Stimulated activated CD4-positive, alpha-beta T cell treated with anti-CD3 and anti-CD28 coated beads, Interleukin-1b, Interleukin-23, amount 100 ng/mL, for 48 hours (primary cell): ENCODE data around the gene SLC34A3.
A peak's percentile ranks its signal among the peaks of the same experiment; 100 is the strongest.
"Not testable (repeated sequence)": the region's sequence is repeated elsewhere in the genome, so short reads cannot be mapped to it uniquely, and the experiment has no call there.

Experiments
- DNase-seq: peaks from one replicate; pipeline ENCODE4 v3.0.0-alpha.2; 2020

Gene SLC34A3

DNA sequence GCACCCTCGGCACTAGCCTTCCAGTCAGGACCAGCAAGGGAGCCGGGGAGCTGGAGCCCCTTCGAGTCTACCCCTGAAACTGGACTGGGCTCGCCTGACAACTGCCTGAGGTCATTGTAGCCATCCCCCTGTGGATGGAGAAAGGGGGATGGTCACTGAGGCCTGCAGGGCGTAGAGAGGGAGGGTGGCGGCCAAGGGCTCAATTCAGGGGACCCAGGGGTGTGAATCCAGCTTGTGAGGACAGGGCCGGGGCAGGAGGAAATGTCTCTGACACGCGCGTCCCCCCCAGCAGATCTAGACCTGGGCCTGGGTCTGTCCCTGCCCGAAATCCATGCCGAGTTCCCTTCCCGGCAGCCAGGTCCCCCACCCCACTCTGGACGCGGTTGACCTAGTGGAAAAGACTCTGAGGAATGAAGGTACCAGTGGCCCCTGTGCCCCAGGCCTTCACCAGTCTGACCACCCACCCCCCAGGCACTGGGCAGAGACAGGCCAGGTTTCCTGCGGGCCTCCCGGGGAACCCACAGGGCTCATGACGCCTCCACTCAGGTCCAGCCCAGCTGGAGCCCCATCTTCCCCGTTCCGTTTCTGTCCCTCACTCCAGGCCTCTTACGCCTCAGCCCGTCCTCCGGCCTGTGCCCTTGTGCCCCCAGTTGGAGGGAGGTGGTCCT is 805 bp downstream of the SLC34A3 start:
- no peak for DNase-seq

DNA sequence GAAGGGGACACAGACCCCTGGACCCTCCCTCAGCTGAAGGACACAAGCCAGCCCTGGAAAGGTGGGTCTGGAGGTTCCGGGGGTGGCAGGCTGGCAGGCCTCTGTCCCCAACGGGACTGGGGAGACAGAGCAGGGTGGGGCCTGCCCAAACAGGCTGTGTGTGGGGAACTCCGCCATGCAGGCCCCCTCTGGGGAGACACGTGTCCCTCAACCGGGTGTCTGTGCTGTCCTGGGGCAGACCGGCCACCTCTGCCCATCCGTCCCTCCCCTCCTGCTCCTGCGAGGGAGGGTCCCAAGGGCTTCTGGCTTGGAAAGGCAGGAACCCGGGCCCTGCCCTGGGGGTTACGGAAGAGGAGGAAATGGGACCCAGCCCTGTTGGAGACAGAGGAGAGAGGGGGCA is 1.4 kb downstream of the SLC34A3 start:
- DNase-seq, result no peak

DNA sequence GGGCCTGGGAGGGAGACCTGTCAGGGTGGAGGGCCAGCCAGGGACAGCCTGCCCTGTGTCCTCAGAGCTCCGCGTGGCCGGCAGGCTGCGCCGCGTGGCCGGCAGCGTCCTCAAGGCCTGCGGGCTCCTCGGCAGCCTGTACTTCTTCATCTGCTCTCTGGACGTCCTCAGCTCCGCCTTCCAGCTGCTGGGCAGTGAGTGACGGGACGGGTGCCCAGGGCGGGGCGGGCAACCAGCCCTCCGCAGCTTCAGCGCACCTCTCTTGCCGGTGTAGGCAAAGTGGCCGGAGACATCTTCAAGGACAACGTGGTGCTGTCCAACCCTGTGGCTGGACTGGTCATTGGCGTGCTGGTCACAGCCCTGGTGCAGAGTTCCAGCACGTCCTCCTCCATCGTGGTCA is 1.8 kb downstream of the SLC34A3 start:
- no peak for DNase-seq

DNA sequence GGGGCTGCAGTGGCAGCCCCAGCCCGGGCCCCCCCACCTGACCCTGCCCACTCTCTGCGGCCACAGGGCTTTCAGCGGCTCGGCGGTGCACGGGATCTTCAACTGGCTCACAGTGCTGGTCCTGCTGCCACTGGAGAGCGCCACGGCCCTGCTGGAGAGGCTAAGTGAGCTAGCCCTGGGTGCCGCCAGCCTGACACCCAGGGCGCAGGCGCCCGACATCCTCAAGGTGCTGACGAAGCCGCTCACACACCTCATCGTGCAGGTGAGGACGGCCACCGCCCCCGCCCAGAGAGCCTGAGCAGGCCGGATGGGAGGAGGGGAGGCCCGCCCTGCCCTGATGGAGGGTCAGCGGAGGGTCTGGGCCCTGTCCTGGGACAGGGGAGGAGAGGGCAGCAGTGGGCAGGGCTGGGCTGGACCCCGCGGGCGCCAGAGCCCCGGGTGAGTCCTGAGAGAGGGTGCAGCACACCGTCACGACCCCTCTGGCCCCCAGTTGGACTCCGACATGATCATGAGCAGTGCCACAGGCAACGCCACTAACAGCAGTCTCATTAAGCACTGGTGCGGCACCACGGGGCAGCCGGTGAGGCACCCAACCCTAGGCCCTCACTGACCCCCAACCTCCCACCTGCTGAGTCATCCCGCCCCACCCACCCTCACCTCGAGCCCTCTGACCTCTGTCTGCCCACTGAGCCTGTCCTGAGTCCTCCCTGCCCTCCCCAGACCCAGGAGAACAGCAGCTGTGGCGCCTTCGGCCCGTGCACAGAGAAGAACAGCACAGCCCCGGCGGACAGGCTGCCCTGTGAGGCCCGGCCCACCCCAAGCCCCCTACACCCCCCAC is 2.7 kb downstream of the SLC34A3 start:
- no peak for DNase-seq

DNA sequence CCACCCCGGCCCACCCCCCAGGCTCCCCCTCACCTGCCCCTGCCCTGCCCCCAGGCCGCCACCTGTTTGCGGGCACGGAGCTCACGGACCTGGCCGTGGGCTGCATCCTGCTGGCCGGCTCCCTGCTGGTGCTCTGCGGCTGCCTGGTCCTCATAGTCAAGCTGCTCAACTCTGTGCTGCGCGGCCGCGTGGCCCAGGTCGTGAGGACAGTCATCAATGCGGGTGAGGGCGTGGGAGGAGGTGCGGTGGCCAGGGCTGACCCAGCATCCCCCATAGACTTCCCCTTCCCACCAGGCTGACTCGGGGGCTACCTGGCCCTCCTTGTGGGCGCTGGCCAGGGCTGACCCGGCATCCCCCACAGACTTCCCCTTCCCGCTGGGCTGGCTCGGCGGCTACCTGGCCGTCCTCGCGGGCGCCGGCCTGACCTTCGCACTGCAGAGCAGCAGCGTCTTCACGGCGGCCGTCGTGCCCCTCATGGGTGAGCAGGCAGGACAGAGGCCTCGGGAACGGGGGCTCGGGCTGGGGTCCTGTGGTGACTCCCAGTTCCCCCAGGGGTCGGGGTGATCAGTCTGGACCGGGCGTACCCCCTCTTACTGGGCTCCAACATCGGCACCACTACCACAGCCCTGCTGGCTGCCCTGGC is 3.5 kb downstream of the SLC34A3 start:
- no peak for DNase-seq

DNA sequence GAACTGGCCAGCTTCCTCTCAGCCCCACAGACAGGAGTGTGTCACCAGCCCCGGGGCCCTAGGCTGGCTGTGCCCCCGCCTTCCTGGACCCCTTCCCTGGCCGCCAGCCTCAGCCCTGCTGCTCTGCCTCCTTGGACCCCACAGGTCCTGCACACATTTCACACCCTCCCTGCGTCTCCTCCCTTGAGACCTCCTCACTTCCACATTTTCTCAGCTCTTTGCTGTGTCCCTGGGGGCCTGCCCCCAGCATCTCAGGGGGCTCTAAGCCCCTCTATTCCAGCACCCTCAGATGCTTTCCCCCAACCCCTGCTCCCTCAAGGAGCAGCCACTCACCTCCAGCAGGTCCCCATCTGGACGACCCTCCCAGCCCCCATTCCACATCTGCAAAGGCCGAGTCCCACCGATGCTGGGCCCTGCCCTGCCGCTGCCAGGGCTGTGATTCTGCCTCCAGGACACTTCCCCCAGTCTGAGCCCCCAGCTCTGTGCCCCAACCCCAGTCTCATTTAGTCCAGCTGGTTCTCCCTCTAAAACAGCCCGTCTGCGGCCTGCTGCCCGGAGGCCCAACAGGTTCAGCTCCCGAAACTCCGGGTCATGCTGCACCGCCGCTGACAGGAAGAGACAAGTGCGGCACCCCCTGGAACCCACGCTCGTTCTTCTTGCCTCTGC is 4.2 kb downstream of the SLC34A3 start:
- DNase-seq, result no peak

DNA sequence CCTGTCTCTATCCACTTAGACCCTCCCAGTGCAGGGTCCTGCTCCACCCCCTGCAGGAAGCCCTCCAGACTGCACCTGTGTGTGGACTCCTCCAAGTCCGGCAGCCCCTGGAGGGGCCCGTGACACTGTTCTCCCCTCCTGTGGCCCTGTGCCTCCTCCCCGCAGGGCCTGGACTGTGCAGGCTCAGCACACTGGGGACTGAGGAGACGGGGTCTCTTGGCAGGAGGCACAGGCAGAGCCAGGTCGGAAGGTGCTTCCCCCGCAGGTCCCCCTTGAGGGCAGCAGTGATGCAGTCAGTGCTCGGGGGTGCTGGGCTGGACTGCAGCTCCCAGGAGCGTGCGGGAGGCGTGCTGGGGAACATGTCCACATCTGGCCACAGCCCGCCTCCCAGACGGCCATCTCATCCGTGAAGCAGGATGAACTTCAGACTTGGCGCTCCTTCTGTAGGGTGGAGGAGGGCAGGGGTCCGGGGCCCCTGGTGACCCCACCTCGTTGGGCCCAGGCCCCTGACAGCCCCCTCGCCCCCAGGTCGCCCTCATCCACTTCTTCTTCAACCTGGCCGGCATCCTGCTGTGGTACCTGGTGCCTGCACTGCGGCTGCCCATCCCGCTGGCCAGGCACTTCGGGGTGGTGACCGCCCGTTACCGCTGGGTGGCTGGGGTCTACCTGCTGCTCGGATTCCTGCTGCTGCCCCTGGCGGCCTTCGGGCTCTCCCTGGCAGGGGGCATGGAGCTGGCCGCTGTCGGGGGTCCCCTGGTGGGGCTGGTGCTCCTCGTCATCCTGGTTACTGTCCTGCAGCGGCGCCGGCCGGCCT is 4.9 kb downstream of the SLC34A3 start:
- DNase-seq, result no peak

DNA sequence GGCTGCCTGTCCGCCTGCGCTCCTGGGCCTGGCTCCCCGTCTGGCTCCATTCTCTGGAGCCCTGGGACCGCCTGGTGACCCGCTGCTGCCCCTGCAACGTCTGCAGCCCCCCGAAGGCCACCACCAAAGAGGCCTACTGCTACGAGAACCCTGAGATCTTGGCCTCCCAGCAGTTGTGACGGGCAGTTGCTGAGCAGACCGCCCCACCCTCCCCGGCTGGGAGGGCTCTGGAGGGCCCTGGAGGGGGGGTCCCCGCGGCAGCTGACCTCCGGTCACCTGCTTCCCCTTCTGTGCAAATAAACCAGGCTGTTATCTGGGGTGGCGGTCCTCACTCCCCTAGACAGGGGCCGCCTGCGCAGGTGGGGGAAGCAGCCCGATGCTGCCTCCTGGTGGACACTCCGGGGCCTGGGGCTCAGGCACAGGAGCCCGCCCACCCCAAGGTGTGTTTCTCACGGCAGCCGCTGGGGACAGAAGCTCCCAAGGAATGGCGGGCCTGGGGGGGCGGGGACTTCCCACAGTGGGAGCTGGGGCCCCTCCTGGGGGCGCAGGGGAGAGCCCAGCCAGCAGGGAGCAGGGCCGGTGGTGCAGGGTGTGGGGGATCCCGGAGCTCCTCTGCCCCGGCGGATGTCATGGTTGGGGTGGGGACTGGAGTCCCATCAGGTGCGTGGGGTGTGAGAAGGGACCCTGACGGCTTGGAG is 5.7 kb downstream of the SLC34A3 start:
- DNase-seq, result peak; percentile 89

DNA sequence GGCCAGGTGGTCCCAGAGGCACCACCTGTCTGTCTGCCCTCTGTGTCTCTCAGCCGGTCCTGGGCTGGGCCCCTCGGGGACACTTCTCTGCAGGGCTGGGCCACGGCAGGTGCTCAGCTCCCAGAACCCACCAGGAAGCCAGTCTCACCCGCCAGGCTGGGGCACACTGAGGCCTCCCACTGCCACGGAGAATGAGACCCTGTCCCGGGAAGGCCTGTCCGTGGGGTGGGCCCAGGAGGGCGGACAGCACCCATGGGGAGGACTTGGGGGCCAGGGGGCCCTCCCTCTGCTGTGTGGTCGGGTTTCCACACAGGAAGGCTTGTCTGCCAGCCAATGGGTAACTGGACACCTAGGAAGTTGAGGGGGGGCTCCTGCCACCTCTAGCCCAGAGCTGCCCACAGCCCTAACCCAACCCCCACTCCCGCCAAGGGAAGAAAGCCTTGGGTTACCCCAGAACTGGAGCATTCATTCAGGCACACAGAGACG is 6.3 kb downstream of the SLC34A3 start:
- DNase-seq, result no peak

DNA sequence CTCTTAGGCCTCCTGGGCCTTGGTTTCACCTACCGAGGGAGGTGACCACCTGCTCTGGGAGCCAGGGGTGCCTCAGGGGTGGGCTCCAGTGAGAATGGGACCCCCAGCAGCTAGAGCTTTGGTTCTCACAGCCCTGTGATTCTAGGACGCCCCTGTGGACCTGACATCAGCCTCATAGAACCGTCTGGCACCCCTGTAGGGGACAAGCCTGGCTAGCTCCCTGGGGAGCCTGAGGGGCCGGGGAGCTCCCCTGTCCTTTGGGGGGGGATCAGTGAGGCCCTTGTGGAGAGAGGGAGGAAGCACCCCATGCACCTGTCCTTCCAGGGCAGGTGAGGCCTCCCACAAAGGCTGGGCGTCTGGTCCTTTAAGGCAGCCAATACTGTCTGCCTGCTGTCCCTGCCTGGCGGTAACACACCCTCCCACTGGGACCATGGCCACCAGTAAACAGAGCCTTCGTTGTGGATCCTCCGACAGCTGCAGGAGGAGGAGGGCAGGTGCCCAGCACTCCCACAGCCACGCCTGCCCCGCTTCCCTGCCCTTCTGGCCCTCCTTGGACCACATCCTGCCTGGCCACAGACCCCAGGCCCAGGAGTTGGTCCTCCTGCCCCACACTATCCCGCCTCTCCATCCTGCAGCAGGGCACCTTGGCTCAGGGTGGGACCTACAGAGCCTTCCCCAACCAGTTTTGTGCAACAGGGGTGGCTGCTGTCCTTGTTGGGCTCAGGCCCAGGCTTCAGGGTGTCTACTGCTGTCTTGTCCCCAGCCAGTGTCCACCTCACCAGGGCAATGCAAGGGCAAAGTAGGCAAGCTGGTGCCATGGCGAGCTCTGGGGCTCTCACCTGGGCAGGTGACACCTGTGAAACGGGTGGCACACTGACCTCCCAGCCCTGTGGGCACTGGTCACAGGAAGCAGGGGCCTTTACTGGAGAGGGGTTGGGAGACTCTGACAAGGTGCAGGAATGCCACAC is 7.3 kb downstream of the SLC34A3 start:
- DNase-seq, result no peak

DNA sequence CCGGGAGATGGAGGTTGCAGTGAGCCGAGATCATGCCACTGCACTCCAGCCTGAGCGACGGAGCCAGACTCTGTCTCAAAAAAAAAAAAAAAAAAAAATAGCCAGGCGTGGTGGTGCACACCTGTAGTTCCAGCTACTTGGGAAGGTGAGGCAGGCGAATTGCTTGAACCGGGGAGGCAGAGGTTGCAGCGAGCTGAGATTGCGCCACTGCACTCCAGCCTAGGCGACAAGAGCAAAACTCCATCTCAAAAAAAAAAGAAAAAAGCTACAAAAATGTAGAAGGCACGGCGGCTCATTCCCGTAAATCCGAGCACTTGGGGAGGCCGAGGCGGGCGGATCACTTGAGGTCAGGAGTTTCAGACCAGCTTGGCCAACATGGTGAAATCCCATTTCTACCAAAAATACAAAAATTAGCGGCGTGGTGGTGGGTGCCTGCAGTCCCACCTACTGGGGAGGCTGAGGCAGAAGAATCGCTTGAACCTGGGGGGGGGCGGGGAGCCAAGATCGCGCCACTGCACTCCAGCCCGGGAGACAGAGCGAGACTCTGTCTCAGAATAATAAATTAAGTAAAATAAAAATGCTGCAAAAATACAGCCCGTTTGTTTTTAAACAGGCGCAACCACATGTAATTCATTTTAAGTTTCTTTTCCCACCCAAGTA is 9.0 kb downstream of the SLC34A3 start:
- not testable (repeated sequence) for DNase-seq

DNA sequence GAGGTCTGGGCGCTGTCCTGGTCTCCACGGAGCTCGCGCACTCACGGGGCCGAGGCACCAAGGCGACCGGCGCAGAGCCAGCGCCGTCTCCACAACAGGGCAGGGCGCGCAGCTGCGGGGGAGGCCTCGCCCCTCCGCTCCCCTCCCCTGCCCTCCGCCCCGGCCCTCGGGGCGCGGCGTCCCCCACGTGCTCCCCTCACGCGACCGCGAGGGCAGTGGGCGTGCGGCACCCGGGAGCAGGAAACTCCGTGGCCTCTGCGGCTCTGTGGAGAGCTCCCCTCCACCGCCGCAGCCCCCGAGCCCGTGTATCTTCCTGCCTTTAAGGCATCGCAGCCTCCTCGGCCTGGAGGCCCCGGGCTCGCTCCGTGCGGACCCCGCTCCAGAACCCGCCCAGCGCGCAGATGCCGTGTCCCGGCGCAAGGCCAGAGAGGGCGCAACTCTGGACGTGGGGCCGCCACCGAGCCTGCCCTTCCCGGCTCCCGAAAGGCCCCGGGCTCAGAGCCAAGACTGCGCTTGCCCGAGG is 9.7 kb downstream of the SLC34A3 start:
- DNase-seq, result peak; percentile 62

DNA sequence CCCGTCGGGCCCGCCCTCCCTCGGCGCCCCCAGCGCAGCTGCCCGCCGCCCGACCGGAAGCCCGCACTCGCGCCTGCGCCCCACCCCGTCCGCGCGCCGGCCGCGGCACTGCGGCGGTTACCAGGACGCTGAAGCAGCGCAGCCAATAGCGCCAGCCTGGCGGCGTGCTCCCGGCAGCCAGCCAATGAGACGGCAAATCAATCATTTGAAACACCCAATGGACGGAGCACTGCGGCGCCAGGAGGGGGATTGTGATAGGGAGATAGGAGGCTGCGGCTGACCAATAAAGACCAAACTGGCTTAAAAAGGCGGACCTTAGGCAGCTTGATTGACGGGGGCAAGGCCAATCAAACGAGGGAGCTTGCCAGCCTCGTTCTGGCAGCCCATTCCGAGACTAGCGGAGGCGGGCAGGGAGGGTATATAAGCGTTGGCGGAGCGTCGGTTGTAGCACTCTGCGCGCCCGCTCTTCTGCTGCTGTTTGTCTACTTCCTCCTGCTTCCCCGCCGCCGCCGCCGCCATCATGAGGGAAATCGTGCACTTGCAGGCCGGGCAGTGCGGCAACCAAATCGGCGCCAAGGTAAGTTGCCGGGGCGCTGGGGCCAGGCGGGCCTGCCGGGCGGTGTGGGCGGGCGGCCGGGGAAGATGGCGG is 10.3 kb downstream of the SLC34A3 start, which contains the start of gene TUBB4B:
Gene TUBB4B (plus strand): TSS at position 447 of the 649 bp plus-strand sequence. CDS start 74 bp downstream, at position 521.
- peak; percentile 99 for DNase-seq

DNA sequence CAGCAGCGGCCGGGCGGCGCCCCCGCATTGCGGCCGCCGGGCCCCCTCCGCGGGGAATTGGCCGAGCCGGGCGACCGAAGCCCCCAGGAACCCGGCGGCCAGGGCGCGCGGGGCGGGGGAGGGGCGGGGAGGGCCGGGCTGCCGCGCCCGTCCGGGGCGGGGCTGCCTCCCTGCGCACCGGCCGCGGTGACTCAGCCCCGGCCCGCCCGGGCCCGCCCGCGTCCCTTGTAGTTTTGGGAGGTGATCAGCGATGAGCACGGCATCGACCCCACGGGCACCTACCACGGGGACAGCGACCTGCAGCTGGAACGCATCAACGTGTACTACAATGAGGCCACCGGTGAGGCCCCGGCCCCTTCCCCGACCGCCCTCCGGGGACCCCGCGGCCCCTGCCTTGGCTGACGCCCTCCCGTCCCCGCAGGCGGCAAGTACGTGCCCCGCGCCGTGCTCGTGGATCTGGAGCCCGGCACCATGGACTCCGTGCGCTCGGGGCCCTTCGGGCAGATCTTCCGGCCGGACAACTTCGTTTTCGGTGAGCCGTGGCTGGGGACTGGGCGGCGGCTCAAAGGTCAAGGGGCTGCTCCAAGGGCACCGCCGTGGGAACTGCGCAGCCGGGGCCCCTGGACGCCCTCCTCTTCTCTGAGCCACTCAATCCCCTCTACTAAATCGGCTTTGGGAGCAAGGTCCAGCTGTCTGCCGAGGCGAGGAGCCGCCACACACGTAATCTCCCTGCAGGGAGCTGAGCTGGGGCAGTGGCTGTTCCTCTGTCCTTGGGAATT is 11.0 kb downstream of the SLC34A3 start:
- DNase-seq, result peak; percentile 62

DNA sequence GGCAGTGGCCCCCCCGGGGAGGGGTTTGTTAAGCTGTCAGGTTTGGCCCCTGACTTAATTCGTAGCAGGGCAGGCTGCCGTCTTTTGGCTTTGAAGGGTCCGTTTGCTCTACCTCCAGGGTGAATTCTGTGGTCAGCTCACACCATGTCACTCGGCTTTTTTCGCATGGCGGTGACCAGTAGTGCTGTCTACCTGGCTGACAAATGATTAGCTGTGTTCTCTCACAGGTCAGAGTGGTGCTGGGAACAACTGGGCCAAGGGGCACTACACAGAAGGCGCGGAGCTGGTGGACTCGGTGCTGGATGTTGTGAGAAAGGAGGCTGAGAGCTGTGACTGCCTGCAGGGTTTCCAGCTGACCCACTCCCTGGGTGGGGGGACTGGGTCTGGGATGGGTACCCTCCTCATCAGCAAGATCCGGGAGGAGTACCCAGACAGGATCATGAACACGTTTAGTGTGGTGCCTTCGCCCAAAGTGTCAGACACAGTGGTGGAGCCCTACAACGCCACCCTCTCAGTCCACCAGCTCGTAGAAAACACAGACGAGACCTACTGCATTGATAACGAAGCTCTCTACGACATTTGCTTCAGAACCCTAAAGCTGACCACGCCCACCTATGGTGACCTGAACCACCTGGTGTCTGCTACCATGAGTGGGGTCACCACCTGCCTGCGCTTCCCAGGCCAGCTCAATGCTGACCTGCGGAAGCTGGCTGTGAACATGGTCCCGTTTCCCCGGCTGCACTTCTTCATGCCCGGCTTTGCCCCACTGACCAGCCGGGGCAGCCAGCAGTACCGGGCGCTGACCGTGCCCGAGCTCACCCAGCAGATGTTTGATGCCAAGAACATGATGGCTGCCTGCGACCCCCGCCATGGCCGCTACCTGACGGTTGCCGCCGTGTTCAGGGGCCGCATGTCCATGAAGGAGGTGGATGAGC is 11.8 kb downstream of the SLC34A3 start:
- no peak for DNase-seq

DNA sequence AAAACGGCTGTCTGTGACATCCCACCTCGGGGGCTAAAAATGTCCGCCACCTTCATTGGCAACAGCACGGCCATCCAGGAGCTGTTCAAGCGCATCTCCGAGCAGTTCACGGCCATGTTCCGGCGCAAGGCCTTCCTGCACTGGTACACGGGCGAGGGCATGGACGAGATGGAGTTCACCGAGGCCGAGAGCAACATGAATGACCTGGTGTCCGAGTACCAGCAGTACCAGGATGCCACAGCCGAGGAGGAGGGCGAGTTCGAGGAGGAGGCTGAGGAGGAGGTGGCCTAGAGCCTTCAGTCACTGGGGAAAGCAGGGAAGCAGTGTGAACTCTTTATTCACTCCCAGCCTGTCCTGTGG is 12.5 kb downstream of the SLC34A3 start:
- DNase-seq, result not testable (repeated sequence)
